ENCODE results near the gene EXD2.
A peak's percentile ranks its signal among the peaks of the same experiment; 100 is the strongest.
"Not testable (repeated sequence)": the region's sequence is repeated elsewhere in the genome, so short reads cannot be mapped to it uniquely, and the experiment has no call there.

The EXD2 gene

GRCh38 chr14:69191340-69192111 lies at the start of gene EXD2:
EXD2 (plus strand) TSS chr14:69191498; CDS start chr14:69209471, 17,973 bp downstream.
- DNase-seq, result peak; percentile 72

GRCh38 chr14:69141550-69141949 lies 49.7 kb upstream of the EXD2 start:
- DNase-seq, result no peak

GRCh38 chr14:69142101-69142500 lies 49.2 kb upstream of the EXD2 start:
- no peak for DNase-seq

GRCh38 chr14:69149461-69150244 lies 41.6 kb upstream of the EXD2 start:
- no peak for DNase-seq

- DNase-seq, result peak; percentile 86
Measured at GRCh38 chr14:69151458-69152180, 39.7 kb upstream of the EXD2 start.

GRCh38 chr14:69152181-69152901 lies 39.0 kb upstream of the EXD2 start:
- peak; percentile 76 for DNase-seq

- peak; percentile 94 for DNase-seq
Measured at GRCh38 chr14:69152902-69153151, 38.5 kb upstream of the EXD2 start, which contains the start of gene DCAF5. DCAF5 (minus strand) TSS chr14:69153119; CDS start chr14:69152978, 141 bp downstream.

- peak; percentile 1 for DNase-seq
Measured at GRCh38 chr14:69153152-69153872, 38.0 kb upstream of the EXD2 start.

- DNase-seq, result peak; percentile 15
Measured at GRCh38 chr14:69153873-69154270, 37.4 kb upstream of the EXD2 start.

GRCh38 chr14:69154779-69155178 lies 36.5 kb upstream of the EXD2 start:
- peak; percentile 5 for DNase-seq

- DNase-seq, result no peak
Measured at GRCh38 chr14:69156224-69156623, 35.1 kb upstream of the EXD2 start.

- DNase-seq, result no peak
Measured at GRCh38 chr14:69161590-69161989, 29.7 kb upstream of the EXD2 start.

- not testable (repeated sequence) for DNase-seq
Measured at GRCh38 chr14:69165787-69166186, 25.5 kb upstream of the EXD2 start.

- no peak for DNase-seq
Measured at GRCh38 chr14:69170839-69171238, 20.5 kb upstream of the EXD2 start.

GRCh38 chr14:69171569-69171968 lies 19.7 kb upstream of the EXD2 start:
- no peak for DNase-seq

- DNase-seq, result no peak
Measured at GRCh38 chr14:69175130-69175529, 16.2 kb upstream of the EXD2 start.

GRCh38 chr14:69181491-69181890 lies 9.8 kb upstream of the EXD2 start:
- no peak for DNase-seq

- DNase-seq, result not testable (repeated sequence)
Measured at GRCh38 chr14:69182580-69182979, 8.7 kb upstream of the EXD2 start.

- DNase-seq, result no peak
Measured at GRCh38 chr14:69183735-69184134, 7.6 kb upstream of the EXD2 start.

- no peak for DNase-seq
Measured at GRCh38 chr14:69190191-69190590, 1.1 kb upstream of the EXD2 start.

GRCh38 chr14:69193721-69194120 lies 2.4 kb downstream of the EXD2 start:
- DNase-seq, result no peak

- DNase-seq, result no peak
Measured at GRCh38 chr14:69199786-69200185, 8.5 kb downstream of the EXD2 start.

All from CD4-positive, alpha-beta T cell treated with Interleukin-21 for 1 hour (primary cell).